Brain microvascular endothelial cell (primary cell): Measurements from ENCODE around the gene SLC16A13.
A peak's percentile ranks its signal among the peaks of the same experiment; 100 is the strongest.

ENCODE experiments used
- DNase-seq: peaks from one replicate; pipeline ENCODE4 v3.0.0-alpha.2; 2020
- H3K27ac ChIP-seq: fragments of 250-450 bp; sonication (Bioruptor Pico); 2 replicates; pipeline ENCODE4 v1.5.1; 2020; ENCODE audit warnings: mild to moderate bottlenecking, moderate library complexity
- H3K27me3 ChIP-seq: fragments of 250-450 bp; sonication (Bioruptor Pico); replicated peaks from 2 replicates; pipeline ENCODE4 v1.5.1; 2020; ENCODE audit warnings: mild to moderate bottlenecking
- H3K36me3 ChIP-seq: fragments of 250-450 bp; sonication (Bioruptor Pico); replicated peaks from 2 replicates; pipeline ENCODE4 v1.5.1; 2020; ENCODE audit warnings: mild to moderate bottlenecking
- H3K4me3 ChIP-seq: 2 replicates; pipeline ENCODE4 v1.5.1; 2011; ENCODE audit warnings: low read depth, mild to moderate bottlenecking, control low read depth, low read length, moderate library complexity
- in situ Hi-C: cut with HindIII; loops from 2 replicates; pipeline ENCODE4 v1.10.0; 2017; ENCODE audit warnings: low sequenced_read_pairs, low pct_ligation_motif_present
- TF ChIP-seq, protein P1 (sequence below): IDR thresholded peaks from 2 replicates; pipeline ENCODE4 v1.5.1; 2011; ENCODE audit warnings: low read depth, mild to moderate bottlenecking, moderate library complexity, low read length, control low read depth, inconsistent platforms; ENCODE audit errors: missing control alignments

Gene SLC16A13

DNA sequence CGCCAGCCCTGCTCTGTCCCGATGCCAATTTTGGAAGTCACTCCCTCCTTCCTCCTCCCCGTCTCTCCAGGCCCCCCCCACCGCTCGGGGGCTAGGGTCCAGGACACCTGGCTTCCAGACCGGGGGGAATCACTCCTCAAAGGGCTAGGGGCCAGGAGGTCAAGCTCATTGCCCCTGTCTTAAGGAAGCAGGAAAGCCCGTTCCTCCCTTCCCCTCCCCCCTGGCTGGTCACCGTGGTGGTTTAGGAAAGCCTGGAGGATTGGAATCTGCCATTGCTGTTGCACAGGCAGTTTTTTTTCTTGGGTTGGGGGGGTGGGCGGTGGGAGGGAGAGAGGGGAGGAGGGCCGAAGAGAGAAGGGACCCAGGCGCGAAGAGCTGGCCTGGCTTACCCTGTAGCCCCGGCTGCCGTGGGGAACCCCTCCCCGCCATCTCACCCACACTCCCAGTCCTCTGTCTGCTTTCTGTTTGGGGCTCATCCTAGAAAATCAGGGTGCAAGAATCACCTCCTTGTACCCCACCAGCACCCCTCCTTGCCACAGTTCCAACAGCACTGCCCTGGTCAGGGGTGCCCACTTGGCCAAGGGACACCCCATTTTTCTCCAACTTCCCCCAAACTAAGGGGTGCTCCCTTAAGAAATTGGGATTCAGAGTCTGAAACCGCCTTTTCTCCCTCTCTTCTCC lies 15.8 kb upstream of the SLC16A13 start:
- TF ChIP-seq, protein P1, sequence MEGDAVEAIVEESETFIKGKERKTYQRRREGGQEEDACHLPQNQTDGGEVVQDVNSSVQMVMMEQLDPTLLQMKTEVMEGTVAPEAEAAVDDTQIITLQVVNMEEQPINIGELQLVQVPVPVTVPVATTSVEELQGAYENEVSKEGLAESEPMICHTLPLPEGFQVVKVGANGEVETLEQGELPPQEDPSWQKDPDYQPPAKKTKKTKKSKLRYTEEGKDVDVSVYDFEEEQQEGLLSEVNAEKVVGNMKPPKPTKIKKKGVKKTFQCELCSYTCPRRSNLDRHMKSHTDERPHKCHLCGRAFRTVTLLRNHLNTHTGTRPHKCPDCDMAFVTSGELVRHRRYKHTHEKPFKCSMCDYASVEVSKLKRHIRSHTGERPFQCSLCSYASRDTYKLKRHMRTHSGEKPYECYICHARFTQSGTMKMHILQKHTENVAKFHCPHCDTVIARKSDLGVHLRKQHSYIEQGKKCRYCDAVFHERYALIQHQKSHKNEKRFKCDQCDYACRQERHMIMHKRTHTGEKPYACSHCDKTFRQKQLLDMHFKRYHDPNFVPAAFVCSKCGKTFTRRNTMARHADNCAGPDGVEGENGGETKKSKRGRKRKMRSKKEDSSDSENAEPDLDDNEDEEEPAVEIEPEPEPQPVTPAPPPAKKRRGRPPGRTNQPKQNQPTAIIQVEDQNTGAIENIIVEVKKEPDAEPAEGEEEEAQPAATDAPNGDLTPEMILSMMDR = no peak
- Histone ChIP-seq H3K4me3 (peak overlapping the region; percentile 52), H3K27ac (no peak overlapping the region), H3K36me3 (no peaks in the 10 kb centered on the region), H3K27me3 (no peaks in the 10 kb centered on the region)
- in situ Hi-C loops = no loop called here
- DNase-seq = no peak

DNA sequence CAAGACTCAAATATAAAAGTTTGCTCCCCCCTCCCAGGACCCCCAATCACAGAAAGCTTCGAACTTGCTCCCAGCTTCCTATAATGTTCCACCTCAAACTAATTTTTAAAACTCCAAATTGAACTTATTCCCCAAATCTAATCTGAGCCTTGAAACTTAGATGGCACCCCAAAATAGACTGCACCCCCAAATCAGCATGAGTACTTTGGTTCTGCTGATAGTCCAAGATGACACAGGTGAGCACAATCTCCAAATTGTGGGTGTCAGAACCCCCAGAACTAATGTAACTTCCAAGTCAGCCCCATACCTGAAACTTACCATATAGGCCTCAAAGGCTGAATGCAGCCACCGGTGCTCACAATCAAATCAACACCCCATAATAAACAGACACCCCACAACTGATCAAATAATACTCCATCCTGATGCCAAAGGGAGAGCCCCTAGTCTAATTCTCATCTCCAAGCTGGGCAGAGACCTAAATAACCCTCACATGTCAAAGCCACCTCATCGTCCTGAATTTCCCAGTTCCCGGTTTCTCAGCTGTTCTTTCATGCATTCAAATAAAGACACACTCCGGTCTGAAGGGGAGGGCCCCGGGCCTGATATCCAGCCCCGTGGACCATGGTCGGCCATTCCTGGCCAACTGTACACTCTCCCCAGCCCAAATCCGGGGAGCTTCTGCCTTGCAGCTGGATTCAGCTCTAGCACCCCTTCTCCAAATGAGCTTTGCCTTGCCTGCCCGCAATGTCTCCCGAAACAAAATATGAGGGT lies 14.7 kb upstream of the SLC16A13 start:
- H3K4me3 ChIP-seq = no peak overlapping the region
- H3K27me3 ChIP-seq = no peaks in the 10 kb centered on the region
- no peaks in the 10 kb centered on the region for H3K36me3 ChIP-seq
- in situ Hi-C loops = no loop called here
- TF ChIP-seq, protein P1 = no peak
- no peak overlapping the region for H3K27ac ChIP-seq
- no peak for DNase-seq

DNA sequence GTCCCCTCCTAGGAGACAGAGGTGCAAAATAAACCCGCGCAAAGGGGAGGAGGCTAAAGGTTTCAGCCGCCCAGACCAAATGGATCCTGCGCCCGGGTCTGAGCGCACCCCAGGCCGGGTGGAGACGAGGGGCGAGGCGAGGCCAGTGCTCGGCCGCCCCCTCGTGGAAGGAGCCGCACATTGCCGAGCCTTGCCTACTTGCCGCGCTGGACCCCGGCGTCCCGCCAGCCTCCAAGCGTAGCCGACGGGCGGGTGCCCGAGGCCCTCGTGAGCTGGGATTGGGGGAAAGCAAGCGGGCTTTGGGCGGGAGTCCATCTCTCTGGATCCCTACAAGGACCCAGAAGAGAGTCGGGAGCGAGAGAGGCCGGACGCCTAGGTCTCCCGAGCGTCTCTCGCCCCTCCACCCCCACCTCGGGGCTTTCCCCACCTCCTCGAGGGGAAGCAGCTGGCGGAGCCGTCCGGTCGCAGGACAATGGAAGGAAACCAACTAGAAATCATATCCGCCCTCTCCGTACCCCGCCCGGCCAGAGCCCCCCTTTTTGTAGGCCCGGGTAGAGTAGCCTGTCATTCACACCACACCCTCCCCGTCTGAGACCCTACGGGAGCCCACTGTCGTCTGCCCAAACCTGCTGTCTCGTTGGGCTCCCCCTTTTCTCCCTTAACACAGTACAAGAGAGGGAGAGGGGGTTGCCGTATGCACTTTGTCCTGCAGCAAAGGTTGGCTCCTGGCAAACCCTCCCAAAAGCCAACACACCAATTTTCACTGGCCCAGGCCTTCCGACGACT lies 13.6 kb upstream of the SLC16A13 start:
- TF ChIP-seq, protein P1 = peak; percentile 85
- H3K27me3 ChIP-seq = no peaks in the 10 kb centered on the region
- H3K4me3 ChIP-seq = peak overlapping the region; percentile 24

GRCh38 chr17:7022781-7023571 lies 12.8 kb upstream of the SLC16A13 start, which contains the start of gene BCL6B:
TSS of gene BCL6B (plus strand) at chr17:7023050. CDS start at chr17:7023672, 622 bp downstream.
- DNase-seq = no peak
- Histone ChIP-seq H3K27me3 (no peaks in the 10 kb centered on the region), H3K4me3 (peak within 1 kb of the TSS; percentile 30), H3K27ac (no peak within 1 kb of the TSS), H3K36me3 (no peaks in the 10 kb centered on the region)
- in situ Hi-C loops = no loop called here
- TF ChIP-seq, protein P1 = peak; percentile 6

More for the DNA sequence above, 13.6 kb upstream of the SLC16A13 start:
- Histone ChIP-seq H3K36me3 (no peaks in the 10 kb centered on the region), H3K27ac (no peak overlapping the region)
- in situ Hi-C loops = no loop called here
- peak; percentile 26 for DNase-seq
